HCT116 (cell line): ENCODE data around the gene NXN.

Source experiments
- CEBPB ChIP-seq: IDR thresholded peaks from 2 replicates; pipeline ENCODE4 v1.6.1; 2012; ENCODE audit warnings: low read depth
- EGR1 ChIP-seq: IDR thresholded peaks from 2 replicates; pipeline ENCODE4 v1.6.1; 2012; ENCODE audit warnings: low read depth
- EZH2 ChIP-seq: fragments of 200-600 bp; sonication (generic); IDR thresholded peaks from 2 replicates; pipeline ENCODE4 v1.6.1; 2017; ENCODE audit warnings: antibody characterized with exemption, mixed run types
- JUND ChIP-seq: IDR thresholded peaks from 2 replicates; pipeline ENCODE4 v1.6.1; 2012
- POLR2AphosphoS5 ChIP-seq: IDR thresholded peaks from 2 replicates; pipeline ENCODE4 v1.6.1; 2011; ENCODE audit warnings: mild to moderate bottlenecking, low read depth, low read length, moderate library complexity
- TCF7L2 ChIP-seq: IDR thresholded peaks from 2 replicates; pipeline ENCODE4 v1.7.0; 2011; ENCODE audit warnings: borderline replicate concordance, inconsistent platforms; ENCODE audit not compliant: insufficient read depth, insufficient read length; ENCODE audit errors: extremely low read depth
- TF ChIP-seq, protein P1 (sequence below), 3 experiments: fragments of 200-600 bp in 1 of 3; sonication (generic) in 1 of 3; IDR thresholded peaks in 2 of 3; conservative IDR thresholded peaks in 1 of 3; 2 replicates each; pipeline ENCODE4 v1.5.1; 2012 to 2017; ENCODE audit warnings: low read depth in 2 of 3, low read length in 2 of 3, antibody characterized with exemption in 1 of 3, borderline replicate concordance in 1 of 3, control low read depth in 1 of 3, mild to moderate bottlenecking in 1 of 3, mixed read lengths in 1 of 3, mixed run types in 1 of 3, moderate library complexity in 1 of 3; ENCODE audit not compliant: insufficient read depth in 1 of 3
- TF ChIP-seq, protein P2 (sequence below): IDR thresholded peaks from 2 replicates; pipeline ENCODE4 v1.6.1; 2012

DNA sequence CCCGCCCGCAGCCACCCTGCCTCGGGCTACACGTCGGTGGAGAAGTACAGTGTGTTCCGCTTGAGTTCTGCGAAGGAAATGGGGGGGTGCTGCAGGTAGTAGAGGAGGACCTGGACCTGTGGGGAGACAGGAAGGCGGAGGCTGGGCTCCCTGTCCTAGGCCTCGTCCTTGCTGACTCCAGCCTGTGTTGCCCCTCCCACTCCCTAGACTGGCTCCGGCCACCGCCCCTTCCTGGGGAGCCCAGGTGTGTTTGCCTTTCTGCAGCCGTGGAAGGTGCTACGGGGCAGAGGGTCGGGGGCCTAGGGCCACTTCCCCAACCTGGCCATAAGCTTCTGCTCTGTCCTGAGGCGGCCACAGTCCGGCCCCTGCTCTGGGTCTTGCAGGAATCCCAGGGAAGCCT is 26.5 kb upstream of the NXN start:
- TF ChIP-seq, protein P1, sequence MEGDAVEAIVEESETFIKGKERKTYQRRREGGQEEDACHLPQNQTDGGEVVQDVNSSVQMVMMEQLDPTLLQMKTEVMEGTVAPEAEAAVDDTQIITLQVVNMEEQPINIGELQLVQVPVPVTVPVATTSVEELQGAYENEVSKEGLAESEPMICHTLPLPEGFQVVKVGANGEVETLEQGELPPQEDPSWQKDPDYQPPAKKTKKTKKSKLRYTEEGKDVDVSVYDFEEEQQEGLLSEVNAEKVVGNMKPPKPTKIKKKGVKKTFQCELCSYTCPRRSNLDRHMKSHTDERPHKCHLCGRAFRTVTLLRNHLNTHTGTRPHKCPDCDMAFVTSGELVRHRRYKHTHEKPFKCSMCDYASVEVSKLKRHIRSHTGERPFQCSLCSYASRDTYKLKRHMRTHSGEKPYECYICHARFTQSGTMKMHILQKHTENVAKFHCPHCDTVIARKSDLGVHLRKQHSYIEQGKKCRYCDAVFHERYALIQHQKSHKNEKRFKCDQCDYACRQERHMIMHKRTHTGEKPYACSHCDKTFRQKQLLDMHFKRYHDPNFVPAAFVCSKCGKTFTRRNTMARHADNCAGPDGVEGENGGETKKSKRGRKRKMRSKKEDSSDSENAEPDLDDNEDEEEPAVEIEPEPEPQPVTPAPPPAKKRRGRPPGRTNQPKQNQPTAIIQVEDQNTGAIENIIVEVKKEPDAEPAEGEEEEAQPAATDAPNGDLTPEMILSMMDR (IDR thresholded peaks at IDR 0.05 in 2 of 3, conservative IDR thresholded peaks at IDR 0.05 in 1 of 3; ENCODE audit: borderline replicate concordance in 1 of 3, insufficient read depth in 1 of 3, low read depth in 2 of 3, low read length in 2 of 3): no peak
- TF ChIP-seq EGR1: no peak
- TF ChIP-seq, protein P2, sequence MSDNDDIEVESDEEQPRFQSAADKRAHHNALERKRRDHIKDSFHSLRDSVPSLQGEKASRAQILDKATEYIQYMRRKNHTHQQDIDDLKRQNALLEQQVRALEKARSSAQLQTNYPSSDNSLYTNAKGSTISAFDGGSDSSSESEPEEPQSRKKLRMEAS: no peak
- TF ChIP-seq EZH2: no peak
- TF ChIP-seq POLR2AphosphoS5: no peak
- TF ChIP-seq JUND: no peak
- no peak for TF ChIP-seq CEBPB
- TF ChIP-seq TCF7L2: no peak
